OCI-M2 (cell line): ENCODE data around the gene MTOR.
"Not testable (repeated sequence)": the region's sequence is repeated elsewhere in the genome, so short reads cannot be mapped to it uniquely, and the experiment has no call there.

Experiments used
- DNase-seq: peaks from one replicate; lab custom pipeline; 2025; ENCODE audit not compliant: unreplicated experiment; lab: John Stamatoyannopoulos, UW

The MTOR gene

DNA sequence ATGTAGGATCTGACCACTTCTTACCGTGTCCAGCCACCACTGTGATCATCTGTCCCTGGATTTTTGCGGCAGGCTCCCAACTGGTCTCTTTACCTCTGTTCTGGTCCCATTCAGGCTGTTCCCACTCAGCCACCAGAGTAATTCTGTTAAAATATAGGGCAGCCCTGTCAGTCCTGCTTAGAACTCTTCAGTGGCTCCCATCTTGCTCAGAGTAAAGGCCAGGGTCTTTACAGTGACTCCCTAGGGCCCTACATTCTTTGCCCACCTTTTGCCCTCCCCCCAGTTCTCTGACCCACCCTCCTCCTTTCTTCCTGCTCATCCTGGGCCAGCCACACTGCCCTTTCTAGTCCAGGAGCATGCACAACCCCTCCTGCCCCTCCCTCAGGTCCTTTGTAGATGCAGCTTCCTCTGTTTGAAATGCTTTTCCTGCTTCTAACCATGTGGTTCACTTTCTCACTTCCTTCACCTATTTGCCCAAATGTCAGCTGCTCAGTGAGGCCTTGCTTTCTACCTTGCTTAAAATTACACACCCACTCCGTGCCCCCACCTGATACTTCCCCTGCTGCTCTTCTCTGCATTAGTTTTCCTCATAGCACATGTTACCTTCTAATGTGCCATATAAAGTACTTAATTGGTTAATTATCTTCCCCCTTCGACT, 18.5 kb upstream of the MTOR start:
- DNase-seq: no peak

DNA sequence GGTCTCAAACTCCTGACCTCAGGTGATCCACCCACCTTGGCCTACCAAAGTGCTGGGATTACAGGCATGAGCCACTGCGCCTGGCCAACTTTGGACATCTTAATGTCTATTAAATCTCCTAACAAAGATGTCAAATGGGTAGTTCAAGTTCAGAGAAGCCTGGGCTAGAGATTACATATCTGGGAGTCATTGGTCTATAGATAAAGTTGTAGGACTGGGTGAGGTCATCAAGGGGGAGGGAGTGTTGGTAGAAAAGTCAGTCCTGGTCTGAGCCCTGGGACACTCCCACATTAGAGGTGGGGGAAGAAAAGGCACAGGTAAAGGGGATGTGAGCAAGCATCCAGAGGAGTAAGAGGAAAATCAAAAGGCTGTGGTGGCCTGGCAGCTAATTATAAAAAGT, 17.3 kb upstream of the MTOR start:
- no peak for DNase-seq

DNA sequence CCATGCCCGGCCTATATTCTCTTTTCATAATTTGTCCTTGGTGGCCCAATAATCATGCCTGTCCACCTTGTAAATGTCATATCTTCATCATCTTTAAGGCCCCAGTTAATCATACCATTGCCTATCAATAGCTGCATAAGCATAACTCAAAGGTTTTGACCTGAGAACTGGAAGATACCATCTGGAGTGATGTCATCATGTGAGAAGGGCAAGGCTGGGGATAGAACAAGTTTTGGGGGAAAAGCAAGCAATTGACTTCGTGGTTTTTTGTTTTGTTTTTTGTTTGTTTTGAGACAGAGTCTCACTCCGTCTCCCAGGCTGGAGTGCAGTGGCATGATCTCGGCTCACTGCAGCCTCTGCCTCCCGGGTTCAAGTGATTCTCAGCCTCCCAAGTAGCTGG, 16.8 kb upstream of the MTOR start:
- no peak for DNase-seq

DNA sequence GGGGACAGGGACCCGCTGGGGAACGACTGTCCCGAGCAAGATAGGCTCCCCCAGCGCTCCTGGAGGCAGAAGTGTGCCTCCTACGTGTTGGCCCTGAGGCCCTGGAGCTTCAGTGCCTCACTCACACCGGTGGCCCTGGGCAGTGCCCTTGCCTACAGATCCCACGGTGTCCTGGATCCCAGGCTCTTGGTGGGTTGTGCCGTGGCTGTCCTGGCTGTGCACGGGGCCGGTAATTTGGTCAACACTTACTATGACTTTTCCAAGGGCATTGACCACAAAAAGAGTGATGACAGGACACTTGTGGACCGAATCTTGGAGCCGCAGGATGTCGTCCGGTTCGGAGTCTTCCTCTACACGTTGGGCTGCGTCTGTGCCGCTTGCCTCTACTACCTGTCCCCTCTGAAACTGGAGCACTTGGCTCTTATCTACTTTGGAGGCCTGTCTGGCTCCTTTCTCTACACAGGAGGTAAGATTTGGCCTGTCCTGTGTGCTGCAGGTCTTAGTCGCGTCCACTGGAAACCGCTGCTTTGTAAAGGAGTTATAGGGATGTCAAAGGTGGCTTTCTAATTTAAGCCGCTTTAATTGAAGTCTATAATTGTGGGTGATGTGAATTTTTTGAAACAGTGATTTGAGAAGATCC, 11.4 kb upstream of the MTOR start:
- no peak for DNase-seq

DNA sequence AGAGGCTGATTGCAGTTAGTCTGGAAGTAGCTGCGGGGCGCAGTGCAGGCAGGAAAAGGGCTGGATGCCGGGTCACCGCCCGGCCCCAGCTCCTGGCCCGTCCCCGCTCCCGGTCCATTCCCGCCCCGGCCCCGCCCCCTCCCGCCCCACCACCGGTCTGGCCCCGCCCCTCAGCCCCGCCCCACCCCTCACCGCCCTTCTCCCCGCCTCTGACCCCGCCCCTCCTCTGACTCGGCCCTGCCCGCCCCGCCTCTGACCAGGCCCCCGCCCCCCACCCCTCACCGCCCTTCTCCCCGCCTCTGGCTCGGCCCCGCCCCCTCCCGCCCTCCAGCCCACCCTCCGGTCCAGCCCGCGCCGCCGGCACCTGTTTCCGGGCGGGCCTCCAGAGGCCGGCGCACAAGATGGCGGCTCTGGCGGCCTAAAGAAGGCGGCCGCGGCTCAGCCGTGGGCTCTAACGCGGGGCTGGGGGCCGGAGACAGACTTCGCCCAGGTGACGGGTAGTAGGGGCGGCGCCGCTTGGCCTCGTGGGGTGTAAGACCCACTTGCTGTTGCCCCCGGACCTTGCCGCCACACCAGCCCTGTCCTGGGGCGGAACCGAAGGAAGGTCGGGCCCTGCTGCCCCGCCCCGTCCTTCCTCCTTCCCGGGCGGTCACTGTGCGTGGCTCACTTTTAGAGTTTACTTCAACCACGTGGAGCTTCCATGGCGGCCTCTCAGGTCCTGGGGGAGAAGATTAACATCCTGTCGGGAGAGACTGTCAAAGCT, 10.7 kb upstream of the MTOR start, which contains the start of gene UBIAD1:
Gene UBIAD1 (plus strand): TSS at position 367 of the 763 bp plus-strand sequence. CDS start 334 bp downstream, at position 701.
- peak; percentile 48 for DNase-seq

DNA sequence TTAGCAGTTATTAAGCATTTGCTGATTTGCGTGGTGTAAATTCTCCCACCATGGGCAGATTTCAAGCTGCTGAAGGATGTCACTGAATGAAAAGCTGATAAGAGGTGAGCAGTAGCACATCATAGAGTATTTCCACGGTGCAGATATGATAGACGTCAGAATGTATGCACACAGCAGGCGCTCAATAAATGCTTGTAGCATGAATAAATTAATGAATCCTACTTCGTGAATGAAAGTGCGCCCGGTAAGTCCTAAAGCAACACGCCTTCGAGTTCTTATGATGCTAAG, 10.1 kb upstream of the MTOR start:
- DNase-seq: no peak

DNA sequence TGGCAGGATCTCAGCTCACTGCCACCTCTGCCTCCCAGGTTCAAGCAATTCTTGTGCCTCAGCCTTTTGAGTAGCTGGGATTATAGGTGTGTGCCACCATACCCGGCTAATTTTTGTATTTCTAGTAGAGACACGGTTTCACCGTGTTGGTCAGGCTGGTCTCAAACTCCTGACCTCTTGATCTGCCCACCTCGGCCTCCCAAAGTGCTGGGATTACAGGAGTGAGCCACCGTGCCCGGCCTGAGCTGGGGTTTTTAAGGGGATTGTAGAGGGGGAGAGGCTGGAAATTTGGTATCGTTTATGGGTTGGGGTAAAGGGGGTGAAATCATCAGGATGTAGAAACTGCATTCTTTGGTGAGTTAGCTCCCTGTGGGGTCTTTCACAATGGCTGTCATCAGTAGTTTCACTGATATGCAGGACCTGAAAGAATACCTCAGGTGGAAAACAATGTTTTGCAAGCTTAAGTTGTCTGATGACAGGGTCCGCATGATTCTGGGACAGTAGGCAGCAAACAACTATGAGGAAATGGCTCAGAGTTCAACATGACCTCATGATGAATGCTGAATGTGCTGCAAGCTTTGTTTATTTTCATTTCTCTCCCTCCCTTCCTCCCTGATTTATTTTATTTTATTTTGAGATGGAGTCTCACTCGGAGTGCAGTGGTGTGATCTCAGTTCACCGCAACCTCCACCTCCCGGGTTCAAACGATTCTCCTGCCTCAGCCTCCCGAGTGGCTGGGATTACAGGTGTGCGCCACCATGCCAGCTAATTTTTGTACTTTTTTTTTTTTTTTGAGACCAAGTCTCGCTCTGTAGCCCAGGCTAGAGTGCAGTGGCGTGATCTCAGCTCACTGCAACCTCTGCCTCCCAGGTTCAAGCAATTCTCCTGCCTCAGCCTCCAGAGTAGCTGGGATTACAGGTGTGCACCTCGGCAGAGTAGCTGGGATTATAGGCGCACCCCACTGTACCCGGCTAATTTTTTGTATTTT, 5.3 kb upstream of the MTOR start:
- DNase-seq: not testable (repeated sequence)

DNA sequence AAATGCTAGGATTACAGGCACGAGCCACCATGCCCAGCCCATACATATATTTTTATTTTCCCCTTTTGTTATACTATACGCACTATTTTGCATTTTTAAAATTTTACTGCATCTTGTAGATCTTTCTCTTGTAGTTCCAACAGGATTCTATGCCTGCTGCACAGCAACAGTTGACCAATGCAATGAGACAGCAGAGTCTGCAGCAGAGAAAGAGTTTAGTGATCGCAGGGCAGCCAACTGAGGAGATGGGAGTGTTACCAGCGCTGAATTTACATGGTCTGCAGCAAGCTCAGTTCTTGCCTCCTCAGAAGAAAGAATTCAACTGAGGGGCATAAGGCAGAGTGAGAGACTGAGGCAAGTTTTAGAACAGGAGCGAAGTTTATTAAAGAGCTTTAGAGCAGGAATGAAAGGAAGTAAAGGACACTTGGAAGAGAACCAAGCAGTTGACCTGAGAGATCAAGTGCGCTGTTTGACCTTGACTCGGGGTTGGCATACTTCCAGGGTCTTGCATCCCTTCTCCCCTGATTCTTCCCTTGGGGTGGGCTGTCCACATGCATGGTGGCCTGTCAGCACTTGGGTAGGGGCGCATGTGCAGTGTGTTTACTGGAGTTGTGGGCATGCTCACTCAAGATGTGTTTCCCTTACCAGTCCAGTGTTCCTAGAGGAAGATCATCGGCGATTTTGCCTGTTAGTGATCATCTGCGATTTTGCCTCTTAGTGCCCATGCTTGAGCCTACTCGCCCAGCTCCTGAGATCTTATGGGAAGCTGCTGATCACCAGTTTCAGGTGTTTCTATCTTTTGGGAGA, 4.1 kb upstream of the MTOR start:
- DNase-seq: no peak

DNA sequence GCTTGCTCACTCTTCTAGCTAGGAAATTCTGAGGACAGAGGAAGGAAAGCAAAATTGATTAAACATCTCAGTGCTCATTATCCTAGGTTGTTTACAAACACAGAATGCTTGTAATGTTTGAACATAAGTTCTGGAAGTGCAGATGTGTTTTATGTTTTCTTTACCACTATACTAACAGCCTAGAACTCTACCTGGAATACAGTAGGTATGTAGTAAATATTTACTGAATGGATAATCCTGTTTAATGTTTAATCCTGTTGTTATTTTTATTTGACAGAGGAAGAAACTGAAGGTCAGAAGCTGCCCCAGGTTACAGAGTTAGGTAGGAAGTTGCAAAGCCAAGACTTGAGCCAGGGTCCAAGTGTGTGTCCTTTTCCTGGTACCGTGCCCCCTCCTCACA, 6.1 kb downstream of the MTOR start:
- DNase-seq: no peak

DNA sequence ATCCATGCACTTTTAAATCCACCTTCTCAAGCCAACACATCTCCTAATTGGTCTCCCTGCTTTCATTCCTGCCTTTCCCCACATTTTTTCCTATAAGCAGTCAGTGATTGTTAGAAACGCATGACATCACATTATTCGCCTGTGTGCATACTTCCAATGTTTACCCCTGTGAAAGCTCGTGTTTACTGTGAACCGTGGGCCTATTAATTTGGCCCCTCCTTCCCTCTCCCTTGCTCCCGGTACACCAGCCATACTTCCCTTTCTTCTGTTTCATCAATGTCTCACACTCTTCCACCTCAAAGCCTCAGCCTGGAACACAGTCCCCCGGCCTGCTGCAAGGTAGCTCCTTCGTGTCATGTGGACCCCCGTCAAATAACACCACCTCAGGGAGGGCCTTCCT, 9.1 kb downstream of the MTOR start:
- DNase-seq: no peak

DNA sequence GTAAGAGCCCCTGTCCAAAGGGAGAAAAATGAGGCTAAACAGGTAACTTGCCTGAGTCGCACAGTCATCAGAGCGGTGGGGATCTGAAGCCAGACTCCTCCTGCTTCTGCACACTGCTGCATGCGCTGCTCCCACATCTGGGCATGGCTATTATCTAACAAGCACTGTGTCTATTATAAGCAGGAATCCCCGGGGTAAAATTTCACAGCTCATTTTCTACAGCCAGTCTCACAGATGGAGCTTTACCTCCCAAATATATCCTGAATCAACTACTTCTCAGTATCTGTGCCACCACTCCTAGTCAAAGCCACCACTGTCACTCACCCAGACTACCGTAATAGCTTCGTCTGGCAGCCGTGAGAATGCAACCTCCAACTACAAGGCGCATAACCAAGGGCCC, 9.8 kb downstream of the MTOR start:
- DNase-seq: no peak

DNA sequence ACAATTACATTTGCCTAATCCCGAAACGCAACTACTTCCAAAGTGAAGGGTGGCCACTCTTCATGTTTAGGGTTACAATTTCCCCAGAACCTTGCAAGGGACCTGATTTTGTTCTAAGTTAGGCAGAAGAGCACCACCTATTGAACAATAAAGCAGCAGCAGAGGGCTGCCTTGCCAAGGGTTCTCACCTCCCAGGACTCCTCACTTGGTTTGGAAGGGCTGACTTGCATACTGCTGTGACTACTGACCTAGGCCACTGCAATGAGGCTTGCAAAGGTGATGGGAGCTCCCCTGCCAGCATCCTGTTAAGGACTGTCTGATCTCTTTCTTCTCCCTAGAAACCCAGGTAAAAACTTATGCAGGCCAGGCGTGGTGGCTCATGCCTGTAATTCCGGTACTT, 14.2 kb downstream of the MTOR start:
- DNase-seq: no peak

DNA sequence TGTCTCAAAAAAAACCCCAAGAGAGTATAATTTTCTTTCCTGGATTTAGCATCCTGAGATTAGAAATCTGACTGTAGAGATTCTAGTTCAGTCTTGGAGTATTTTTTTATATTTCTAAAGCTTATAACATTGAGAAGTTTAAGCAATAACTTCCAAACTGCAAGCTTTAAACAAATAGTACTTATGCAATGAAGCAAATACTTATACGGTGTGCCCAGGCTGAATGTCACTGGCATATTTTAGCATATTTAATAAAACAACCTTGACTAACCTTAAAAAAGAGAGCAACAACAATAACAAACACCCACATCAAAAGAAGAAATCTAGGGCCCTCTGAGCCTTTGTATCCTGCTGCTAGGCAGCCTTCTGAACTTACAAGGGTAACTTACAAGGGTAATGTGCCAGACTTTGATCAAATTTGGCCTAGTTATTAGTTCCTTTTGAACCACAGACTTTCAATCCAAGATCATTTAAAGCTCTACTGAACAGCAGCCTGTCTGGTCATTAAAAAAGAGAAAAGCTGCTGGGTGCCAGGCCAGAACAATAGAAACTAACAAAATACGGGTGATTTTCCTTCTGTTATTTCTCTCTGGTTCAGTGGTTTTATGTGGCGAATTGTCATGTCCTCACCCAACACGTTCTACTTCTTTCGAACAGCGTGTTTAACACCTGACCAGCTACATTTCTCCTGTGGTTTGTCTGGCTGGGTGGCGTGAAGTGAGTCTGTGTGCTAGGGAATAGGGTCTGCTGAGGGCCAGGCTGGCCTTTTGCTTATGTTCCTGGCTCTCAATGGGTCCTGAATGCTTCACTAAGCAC, 16.2 kb downstream of the MTOR start:
- DNase-seq: no peak

DNA sequence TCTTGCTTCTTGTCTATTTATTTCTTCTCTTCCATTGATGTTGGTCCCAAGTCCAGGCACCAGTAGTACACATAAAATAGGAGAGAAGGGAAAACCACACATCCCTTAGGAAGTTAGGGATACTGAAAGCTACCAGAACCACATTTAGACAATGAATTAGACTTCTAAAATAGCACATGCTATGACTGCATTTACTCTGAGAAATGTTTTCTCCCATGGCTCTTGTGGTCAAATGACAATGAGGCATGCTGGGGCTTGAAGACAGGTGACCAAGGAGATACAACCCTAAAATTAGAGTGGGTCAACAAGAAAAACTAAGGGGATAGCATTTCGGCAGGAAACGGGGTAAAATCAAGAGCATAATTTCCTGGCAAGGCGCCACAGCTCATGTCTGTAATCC, 17.1 kb downstream of the MTOR start:
- DNase-seq: no peak

DNA sequence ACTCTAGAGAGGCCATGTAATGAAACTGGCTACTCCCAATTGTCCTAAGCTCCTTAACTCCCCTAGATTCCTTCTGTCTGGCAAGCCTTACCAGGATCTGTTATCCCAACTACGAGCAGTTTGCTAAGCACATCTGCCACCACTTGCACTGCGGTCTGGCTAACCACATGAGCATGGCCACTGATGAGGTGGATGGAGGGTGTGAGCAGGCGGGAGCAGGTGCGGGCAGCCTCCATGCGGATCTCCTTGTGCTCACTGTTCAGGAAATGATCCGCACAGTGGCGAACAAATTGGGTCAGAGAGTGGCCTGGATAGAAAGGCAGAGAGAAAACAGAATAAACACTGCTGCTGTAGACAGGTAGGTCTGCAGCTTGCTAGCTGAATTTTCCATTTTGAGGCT, 24.0 kb downstream of the MTOR start:
- no peak for DNase-seq

DNA sequence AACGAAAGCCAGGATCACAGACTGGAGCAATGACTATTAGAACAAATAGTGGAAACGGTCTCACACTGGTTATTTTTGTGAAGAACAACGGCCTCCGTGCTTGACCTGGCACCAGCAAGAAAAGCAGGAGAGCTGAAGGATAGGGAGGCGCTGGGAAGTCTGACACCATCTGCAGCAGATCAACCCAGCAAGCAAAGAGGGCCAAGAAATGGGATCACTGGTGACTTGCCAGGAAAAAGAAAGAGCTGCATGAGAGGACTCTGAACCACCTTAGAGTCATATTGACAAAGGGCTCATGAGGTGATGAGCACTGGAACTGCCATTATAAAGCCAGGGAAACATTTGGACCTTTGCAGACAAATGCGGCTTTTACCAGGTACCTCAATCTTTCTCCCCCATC, 25.0 kb downstream of the MTOR start:
- DNase-seq: no peak

DNA sequence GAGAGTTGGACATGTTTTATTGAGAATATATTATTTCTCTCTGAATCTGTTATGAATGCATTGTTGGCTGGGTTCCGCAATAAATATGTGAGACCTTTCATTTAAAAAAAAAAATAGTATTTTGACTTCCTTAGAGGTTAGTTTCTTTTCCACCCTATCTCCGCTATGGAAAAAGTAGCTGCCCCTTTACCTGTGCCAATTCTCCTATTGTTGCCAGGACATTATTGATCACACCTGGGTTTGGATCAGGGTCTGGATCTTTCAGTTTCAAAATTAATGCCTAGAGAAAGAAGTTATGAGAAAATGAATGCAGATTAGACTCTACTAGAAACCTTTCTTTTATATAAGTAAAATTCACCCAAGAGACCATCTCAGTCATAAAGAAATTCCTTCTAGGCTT, 29.1 kb downstream of the MTOR start:
- DNase-seq: no peak

DNA sequence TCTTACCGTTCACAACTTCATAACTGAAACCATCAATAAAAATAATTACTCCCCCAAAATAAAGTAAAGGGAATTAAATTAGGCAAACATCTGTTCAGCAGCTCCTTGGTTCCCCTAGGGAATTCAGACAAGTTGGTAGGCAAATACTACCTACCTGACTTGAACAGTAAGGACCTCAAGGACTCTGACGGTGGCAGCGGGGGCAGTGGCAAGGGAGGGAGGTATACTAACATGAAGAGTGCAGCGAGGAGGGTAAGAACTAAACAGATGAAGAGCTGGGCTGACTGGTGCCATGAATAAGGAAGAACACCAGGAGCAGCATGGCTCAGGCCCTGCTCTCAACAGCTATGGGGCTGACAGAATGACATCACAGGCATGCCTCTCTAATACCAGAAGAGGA, 33.1 kb downstream of the MTOR start:
- no peak for DNase-seq
